Measurements from ENCODE around the gene CCDC54.
"Not testable (repeated sequence)": the region's sequence is repeated elsewhere in the genome, so short reads cannot be mapped to it uniquely, and the experiment has no call there.

The CCDC54 gene

DNA sequence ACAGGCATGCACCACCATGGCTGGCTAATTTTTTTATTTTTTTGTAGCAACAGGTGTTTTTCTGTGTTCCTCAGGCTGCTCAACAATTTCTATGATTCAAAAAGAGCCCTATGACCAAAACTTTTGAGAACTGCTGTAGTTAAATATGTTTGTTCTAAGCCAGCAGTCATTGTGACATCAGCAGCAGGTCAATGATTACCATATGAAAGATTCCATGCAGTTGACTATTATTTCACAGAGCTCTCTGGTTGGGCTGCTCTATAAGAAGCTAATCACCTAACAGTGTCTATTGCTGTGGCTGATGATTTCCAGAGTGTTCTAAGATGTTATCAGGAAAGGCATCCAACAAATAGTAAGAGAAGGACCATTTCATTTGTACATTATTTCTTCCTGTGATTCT, at the start of gene CCDC54:
TSS of gene CCDC54 (plus strand) at position 289 of the 400 bp plus-strand sequence. CDS start 149 bp downstream, outside the sequence.
- no peak for DNase-seq

DNA sequence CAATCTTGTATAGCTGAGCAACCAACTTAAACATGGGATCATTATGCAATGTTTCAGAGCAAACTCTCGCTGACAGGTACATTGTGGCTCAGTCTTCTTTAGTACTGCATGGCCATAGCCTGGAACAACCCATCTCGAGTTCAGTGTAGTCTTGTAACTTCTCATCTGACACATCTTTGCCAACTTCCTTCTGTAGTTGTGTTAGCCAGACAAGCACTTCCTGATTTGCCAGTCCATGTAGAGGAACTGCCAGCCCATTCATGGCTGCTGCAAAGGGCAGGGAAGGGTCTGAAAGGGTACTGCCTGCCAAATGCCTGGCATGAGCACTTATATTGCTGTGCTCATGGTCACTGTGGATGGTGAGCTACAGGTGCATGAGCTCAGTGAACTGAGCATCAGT, 49.2 kb upstream of the CCDC54 start:
- DNase-seq = no peak

DNA sequence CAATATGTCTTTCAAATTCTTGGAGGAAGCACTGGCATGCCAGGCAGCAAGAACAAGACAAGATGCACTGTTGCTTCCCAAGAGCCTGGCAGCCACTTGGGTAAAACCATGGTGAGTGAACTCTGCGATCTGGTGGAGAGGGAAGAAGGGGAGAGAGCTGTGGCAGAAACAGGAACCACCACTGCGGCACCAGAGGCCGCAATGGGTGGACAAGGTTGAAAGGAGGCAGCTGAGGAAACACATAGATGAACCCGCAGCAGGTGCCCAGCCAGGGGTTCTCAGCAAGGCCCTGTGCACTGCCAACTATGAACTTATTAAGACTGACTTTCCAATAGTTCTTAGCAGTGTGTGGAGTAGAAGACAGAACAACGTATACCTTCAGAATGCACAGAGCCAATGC, 48.2 kb upstream of the CCDC54 start:
- DNase-seq = no peak

DNA sequence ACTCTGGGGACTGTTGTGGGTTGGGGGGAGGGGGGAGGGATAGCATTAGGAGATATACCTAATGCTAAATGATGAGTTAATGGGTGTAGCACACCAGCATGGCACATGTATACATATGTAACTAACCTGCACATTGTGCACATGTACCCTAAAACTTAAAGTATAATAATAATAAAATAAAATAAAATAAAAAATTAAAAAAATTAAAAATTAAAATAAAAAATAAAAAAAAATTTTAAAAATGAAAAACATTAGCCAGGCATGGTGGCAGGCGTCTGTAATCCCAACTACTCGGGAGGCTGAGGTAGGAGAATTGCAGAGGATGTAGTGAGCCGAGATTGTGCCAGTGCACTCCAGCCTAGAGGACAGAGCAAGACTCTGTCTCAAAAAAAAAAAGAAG, 37.5 kb upstream of the CCDC54 start:
- DNase-seq = not testable (repeated sequence)

DNA sequence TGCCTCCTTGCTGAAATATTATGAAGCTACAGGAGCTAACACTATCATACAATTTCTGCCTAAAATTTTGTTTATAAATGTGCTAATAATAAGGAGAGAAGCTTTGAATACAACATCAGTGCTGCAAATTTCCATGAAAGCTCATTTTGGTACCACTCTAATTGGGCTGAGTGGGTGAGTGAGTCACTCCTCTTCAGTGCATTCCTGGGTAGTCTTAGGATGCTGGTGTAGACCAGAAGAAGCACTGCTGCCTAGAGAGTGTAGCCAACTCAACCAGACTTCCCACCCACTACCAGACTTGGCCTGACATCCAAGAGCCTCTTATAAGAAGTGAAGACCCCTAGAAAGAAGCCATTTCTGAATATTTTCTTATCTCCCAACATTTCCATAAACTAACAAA, 32.5 kb upstream of the CCDC54 start:
- DNase-seq = no peak

DNA sequence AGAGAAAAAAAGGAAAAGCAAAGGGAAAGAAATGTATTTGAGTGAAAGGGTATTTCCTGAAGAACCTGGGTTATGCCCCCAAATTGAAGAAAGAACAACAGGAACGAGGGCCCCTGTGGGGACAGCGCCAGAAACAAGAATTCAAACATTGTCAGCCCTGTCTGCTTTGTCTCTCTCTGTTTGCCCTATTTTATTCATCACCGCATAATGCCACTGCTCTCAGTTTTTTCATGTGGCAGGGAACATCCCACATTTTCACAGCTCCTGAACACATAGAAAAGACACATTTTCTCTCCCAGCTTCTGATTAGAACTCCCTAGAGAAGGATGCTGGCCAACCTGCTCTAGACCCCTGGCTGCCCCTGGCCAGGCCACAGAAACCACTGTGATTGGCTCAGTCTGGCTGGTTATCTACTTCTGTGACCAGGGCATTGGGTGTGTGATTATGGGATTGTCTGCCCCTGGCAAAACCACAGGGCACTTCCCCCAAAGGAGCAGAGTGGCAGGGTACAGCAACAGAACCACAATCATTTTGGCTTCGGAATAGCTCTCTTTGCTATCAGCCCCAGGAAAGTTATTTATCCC, 31.3 kb upstream of the CCDC54 start:
- DNase-seq = no peak

DNA sequence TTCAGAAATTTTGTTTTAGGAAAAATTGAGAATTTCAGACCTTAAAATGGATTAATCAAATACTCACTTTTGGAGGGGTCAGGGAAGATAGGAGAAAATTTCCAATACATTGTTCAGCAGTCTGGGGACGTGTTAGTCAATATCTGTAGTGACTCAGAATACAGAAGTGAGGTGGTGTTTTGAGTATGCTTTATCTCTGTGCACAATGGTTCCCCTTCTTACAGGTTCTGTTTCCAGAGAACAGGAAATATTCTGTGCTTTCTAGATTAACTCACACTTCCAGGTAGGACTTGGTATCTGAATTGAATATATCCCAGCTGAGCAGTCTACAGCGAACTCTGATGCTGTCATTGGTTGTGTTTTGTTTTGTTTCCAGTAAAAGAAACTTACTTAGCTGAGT, 30.7 kb upstream of the CCDC54 start:
- no peak for DNase-seq

DNA sequence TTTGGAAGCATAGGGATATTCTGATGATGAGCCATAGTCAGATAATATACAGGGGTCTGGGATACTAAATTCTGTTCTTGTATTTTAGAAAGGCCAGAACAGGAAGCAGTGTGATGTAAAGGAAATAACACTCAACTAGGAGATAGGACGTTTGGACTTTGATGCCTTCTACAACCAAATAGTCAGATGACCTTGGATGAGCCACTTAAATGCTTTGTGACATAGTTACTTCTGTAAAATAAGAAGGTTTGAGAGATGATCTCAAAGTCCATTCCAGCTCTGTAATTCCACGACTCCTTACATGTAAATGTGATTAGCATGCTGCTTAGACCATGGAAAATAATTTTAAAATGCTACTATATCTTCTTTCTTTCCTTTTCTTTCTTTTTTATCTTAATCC, 29.5 kb upstream of the CCDC54 start:
- DNase-seq = no peak

DNA sequence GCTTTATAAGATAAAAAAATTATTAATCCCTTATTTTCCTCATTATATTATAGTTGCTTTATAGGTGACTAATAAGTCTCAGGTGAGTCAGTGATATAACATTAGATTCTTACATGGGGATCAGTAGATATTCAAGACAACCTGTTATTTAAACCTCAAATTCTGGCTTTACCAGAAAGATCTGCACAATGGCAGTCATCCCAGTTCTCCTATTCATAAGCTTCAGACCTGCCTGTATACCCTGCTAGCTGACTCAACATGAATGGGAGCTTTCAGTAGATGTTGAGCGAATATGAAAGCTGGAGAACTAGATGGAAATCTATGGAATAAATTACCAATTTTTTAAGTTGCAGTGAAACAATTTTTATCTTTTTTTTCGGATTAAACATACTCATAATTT, 20.5 kb upstream of the CCDC54 start:
- no peak for DNase-seq

DNA sequence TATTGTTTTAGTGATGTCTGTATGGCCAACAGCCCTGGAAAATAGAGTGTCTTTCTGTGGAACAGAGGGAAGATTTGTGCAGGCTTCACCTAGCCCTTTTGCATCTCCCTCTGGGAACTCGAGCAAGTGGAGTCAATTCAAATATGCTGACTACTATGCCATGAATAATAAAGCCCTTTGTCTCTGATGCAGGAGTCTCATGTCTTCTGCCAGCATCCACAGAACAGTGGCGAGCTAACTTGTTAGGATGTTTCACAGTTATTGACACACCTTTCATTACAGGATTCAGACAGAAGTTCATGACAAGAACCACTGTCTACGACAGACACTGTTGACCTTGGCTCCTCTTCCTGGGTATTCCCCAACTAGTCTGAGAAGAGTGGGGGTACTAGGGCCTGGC, 15.6 kb upstream of the CCDC54 start:
- DNase-seq = no peak

DNA sequence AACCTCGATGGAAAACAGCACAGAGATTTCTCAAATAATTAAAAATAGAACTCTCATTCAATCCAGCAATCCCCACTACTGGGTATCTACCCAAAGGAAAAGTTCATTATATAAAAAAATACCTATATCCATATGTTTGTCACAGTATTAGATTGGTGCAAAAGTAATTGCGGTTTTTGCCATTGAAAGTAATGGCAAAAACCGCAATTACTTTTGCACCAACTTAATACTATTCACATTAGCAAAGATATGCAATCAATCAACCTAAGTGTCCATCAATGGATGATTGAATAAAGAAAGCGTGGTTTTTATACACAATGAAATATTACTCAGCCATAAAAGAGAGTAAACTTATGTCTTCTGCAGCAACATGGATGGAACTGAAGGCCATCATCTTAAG, 12.2 kb upstream of the CCDC54 start:
- DNase-seq = no peak

DNA sequence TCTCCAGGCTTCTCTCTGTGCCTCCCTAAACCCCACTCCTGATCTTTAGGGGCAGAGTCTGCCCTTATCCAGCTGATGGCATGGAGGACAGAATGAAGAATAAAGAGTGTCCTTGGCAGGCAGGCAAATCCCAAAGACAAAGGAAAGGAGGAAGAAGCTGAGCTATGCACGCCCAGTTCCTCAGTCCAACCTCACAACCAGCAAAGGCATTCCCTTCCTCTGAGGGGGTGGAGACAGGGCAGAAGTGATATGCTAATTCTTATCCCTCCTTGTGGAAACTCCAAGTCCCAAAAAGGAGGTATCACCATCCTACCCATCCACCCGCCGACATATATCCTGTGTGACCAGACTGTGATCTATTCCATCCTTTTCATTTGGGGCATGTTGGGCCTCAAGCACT, 10.5 kb upstream of the CCDC54 start:
- no peak for DNase-seq

DNA sequence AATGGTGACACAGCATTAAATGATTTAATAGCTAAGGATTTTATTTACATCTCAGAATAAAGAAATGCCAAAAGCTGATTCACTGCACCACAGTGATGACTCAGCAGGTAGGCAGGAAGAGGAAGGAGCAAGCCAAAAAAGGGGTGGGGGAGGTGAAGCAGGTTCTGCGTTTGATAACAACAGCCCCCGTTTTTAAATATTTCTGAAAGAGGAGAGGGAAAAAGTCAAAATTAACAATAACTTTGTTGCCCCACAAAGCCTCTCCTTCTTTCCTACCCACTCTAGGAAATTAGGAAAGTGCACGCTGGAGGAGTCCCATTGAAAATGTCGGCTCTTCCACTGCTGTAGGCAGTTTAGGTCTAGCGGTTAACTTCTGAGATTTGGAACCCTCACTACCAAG, 9.9 kb upstream of the CCDC54 start:
- DNase-seq = no peak

DNA sequence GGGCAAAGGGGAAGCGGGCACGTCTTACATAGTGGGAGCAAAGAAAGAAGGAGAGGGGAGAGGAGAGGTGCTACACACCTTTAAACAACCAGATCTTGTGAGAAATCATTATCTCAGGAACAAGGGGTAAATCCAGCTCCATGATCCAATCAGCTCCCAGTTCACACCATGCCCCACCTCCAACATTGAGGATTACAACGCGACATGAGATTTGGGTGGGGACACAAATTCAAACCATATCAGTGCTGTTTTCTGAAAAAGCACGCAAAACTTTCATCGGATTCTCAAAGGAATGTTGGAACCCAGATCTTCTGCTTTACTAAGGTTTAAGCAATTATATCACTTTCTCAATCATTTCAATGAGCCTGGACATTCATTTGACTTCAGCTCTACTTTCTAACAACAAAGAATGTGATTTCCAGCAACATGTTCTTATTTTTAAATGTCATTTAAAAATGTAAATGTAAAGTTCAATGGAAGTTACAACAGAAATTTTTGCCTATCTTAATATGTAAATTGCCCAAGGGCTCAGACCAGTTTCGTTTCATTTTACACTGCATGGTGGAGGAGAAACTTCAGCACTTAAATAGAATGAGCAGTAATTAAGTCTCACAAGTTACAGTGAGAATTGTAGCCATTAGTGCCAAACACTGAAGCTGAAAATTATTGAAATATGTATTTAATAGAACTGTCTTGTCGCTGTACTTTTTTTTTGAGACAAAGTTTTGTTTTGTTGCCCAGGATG, 8.4 kb upstream of the CCDC54 start:
- DNase-seq = no peak

DNA sequence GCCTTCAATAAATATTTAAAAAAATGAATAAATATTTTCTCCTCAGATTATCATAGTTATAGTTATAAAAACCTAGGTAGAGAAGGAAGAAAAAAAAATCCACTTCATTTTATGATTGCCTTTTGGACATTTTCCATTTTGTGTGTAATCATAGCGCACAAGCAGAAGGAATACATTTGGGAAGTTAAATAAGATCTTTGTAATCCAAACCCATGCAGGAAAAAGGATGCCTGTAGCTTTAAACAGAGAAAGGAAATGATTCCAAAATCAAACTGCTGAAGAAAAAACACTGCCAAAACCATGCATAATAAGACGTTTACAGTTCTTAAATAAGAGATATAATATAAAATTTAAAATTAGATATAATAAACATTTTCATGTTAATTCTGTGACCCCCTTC, 7.4 kb upstream of the CCDC54 start:
- DNase-seq = no peak

DNA sequence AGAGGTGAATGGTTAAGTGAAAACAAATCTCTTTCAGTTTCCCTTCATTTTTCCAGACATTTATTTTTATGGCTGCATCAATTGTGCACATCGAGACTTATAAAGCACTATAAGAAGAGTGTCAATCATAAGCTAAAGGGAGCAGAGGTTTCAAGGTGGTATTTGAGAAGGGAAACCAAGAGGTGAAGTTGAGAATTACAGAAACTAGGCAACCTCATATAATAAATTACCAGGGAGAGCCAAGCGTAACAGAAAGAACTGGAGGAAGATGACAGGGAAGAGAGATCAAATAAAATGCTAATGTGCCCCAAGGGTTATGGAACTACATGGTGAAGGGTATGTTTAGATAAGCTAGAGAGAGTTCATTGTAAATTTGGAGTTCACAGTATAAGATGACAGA, 6.3 kb upstream of the CCDC54 start:
- no peak for DNase-seq

DNA sequence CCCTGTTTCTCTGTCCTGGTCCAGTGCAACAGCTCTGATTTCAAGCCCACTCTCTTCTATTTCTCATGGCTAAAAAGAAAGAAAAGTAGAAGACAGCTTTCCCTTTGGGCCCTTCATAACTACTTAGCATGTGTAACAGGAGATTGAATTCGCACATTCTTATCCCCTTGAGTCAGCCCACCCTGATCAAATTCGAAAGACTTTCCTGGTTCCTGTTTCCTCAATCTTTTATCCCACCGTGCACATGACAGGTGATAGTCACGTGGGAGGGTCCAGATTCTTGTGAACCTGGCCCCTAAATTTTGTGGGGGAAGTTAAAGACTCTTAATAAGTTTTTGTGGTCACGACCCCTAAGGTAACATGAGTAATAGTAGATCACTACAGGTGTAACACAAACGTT, 4.7 kb upstream of the CCDC54 start:
- DNase-seq = no peak

DNA sequence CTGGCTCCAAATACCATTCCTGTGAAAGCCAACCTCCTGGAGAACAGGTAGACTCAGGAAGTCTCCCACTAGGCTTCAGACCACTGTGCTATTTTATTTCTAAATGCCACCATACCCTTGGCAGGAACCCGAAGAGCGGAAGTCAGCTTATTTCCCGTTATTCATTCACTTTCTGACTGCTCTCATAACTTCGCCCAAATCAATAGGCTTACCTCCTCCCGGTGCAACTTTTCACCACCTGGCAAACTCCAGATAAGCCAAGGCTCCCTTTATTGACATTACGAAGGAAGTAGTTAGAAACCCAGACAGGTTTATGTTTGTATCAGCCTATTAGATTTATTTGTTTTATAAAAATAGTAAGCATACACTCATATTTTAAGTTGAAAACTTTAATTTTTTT, 3.3 kb upstream of the CCDC54 start:
- DNase-seq = no peak

DNA sequence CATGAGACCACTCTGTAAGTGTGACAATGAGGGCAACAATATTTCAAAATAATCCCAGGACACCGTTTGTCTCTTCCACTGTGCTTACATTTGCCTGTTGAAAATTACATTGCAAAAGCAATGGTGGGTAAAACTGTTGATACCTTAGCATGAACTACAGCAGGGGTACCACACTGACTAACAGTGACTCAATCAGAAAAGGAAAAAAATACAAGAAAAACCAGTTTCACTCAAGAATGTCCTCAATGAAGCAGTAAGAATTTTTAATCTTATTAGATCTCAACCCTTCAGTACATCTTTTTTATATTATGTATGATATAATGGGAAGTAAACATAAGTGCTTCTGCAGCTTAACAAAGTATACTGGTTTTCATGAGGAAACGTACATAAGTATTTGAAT, 1.6 kb upstream of the CCDC54 start:
- DNase-seq = no peak

DNA sequence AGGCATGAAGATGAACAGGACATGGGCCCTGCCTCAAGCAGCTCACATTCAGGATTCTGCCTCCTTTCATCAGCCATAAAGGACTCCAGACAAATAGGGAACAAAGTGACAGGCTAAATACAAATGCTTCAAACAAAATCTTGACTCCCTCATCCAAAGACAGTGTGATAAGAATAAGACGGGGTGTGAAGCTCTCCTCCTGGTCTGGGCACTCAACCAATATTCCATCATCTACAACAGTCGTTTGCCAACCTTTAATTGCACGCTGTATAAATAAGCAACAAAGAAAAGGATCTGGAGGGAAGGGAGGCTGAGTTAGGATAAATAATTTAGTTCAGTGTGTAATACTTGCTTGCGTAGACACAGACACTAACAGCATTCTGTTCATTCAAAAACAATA, 5.4 kb downstream of the CCDC54 start:
- DNase-seq = no peak

DNA sequence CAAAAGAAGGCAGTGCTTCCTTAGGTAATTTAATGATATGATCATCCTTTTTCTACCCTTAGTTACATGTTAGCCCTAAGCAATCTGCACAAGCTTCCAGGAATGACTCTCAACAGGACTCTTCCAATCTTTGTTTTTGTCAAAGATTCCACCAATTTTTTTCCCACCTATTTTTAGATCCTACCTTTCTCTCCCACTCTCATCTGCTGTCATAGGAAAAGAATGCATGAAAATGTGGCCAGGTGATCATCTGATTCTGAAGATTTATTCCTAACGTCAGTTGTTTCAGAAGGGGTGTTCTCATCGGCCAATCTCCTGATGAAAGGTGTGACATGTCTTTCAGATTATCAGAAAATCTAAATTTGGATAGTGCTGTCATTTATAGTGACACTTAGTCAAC, 7.2 kb downstream of the CCDC54 start:
- no peak for DNase-seq

DNA sequence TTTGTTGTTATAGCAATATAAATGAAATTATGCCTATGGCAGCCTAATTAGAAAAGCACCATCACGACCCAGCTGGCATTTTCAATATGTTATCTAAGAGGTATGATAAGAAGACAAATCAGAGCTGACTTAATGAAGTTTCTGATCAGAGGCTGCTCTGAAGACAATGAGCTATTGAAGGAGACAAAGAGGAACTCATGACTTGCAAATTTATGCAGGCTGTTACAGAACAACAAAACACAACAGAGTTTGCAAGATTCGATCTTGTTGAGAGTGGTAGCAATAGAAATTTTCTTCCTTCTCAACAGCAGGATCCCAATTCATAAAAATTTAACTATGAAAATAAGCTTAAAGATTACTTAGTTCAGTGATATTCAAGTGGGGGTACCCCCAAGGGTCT, 7.7 kb downstream of the CCDC54 start:
- DNase-seq = no peak

DNA sequence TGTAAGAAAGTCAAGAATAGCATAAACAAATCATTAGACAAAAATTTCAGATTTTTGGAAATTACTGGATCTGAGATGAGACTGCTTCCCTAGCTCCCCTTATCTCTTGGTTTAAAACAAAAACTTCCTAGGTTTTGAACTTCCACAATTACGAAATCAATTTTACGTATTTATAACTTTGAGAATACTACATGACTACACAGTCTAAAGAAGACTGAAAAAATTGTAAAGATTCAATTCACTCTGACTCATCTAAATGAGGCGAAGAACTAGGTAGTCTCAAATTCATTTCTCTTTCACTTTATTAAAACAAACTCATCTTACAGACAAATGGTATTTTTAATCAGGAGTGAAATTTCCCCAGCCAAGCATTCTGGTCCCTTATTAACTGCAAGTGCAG, 10.3 kb downstream of the CCDC54 start:
- DNase-seq = no peak

DNA sequence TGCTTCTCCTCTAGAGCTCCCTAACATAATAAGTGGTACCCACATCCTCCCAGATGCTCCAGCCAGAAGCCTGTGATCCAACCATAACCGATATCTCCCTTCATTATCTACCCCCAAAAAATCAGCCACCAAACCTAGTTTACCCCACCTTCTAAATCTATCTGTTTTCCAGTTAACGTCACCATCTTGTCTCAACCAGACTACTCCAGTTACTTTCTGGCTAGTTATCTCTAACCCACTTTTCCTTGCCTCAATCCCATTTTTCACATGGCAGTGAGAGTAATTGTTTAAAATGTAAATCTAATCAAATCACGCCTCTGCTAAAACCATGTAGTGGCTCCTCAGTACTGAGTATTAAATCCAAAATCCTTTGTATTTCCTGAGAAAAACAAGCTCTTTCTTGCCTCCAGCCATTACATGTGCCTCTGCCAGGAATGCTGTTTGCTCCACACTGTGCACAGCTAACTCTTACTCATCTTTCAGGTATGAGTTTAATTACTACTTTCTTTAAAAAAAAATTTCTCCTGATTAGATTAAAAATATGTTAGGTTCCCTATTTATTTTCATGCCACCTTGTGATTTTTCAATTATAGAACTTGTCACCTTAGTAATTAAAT, 15.4 kb downstream of the CCDC54 start:
- no peak for DNase-seq

DNA sequence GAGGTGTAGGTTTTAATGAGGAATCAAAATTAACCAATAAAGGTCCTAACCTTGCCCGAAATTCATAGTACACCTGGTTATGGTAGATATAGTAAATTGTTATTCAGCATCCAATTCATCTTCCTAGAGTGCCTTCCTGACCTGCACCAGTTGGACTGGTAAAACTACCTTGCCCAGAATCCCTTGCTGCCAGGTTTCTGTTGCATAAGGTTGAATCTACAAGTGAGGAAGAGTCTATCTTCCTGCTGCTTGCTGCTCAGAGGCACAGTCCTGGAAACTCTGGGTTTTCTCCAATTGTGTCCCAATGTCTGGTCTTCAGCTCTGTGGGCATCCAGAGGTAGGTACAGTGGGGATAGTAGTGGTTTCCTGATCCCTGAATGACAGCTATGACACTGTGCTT, 17.3 kb downstream of the CCDC54 start:
- no peak for DNase-seq

Data from NCI-H510A treated with DMSO at 0.1 percent for 48 hours (cell line).